ENCODE measurements around the gene VWA8. TPM values are rescaled to one million over a fixed set of nuclear protein-coding genes. Genes with fewer than 3 reads are reported as not detected.
A peak's percentile ranks its signal among the peaks of the same experiment; 100 is the strongest.

The VWA8 gene
- total and polyA plus RNA-seq, 2 of the 13 experiments (the other 11 are each of a cell fraction or from before 2014, with no cell fraction given), result 9.1 to 17.3 TPM

- TF ChIP-seq E2F2 (CRISPR knock-in tag; IDR thresholded peaks at IDR 0.05; ENCODE audit: borderline replicate concordance) (no peak), ZNF546 (CRISPR knock-in tag; conservative IDR thresholded peaks at IDR 0.05) (no peak), GATAD2A (CRISPR knock-in tag; IDR thresholded peaks at IDR 0.05) (no peak)
Observed at GRCh38 chr13:41552031-41552430, 408.9 kb downstream of the VWA8 start (continued).

GRCh38 chr13:41550276-41550675 is 410.6 kb downstream of the VWA8 start:
- ATAC-seq, result no peak
- TF ChIP-seq AFF4 (CRISPR knock-in tag; IDR thresholded peaks at IDR 0.05), result no peak
- no peak for TF ChIP-seq FUBP1 (CRISPR knock-in tag; IDR thresholded peaks at IDR 0.05; ENCODE audit: borderline replicate concordance)
- no peak for TF ChIP-seq THAP8 (CRISPR knock-in tag; IDR thresholded peaks at IDR 0.05; ENCODE audit: borderline replicate concordance)
- no peak for TF ChIP-seq ZNF30 (CRISPR knock-in tag; IDR thresholded peaks at IDR 0.05)
- no peak for TF ChIP-seq ZNF788 (CRISPR knock-in tag; IDR thresholded peaks at IDR 0.05; ENCODE audit: borderline replicate concordance)
- no peak for TF ChIP-seq BHLHE40 (IDR thresholded peaks at IDR 0.05; ENCODE audit: low read length)
- TF ChIP-seq CEBPB (IDR thresholded peaks at IDR 0.05; ENCODE audit: borderline replicate concordance, low read depth, low read length), result 0 out of 2 replicates have a peak, but pooled peaks have one; percentile 8
- TF ChIP-seq DBP (CRISPR knock-in tag; IDR thresholded peaks at IDR 0.05; ENCODE audit: not compliant biosample characterization), result no peak
- intact Hi-C loops (cut with micrococcal nuclease; ENCODE audit: unreplicated experiment) (no loop called here), in situ Hi-C loops (cut with HindIII; ENCODE audit: extremely low pct_ligation_motif_present, low pct_unique_long_range_greater_than_20kb) (no loop called here)
- no peaks in the 10 kb centered on the region for H3K79me2 ChIP-seq (ENCODE audit: insufficient read depth, low read length)
- WGBS (ENCODE audit: low lambda C conversion rate), result 17% methylated on average over 2 of the region's 8 CpGs
- no TSS peak for BruUV-seq (replicated peaks)
- no peaks in the 10 kb centered on the region for H3K36me3 ChIP-seq (replicated peaks in 1 of 2; ENCODE audit: control insufficient read depth in 1 of 2, insufficient read depth in 2 of 2, low read length in 2 of 2)
- H3K27me3 ChIP-seq (ENCODE audit: control insufficient read depth in 1 of 2, insufficient read depth in 2 of 2, low read length in 2 of 2), result peaks cover 0 to 9% of the 10 kb centered on the region in 2 experiments; a peak in 2 of 5 replicates
- H3K9me3 ChIP-seq (ENCODE audit: low read length), result no peaks in the 10 kb centered on the region
- CTCF ChIA-PET (ENCODE audit: low intra/inter-chr PET ratio, low total read pairs), result no interaction called here
- no peak overlapping the region for H3K27ac ChIP-seq (ENCODE audit: extremely low read length, insufficient read depth, low read length)
- no peak overlapping the region for H3K4me3 ChIP-seq (replicated peaks in 1 of 3; ENCODE audit: insufficient read depth in 1 of 3, low read depth in 2 of 3, low read length in 3 of 3)
- POLR2A ChIA-PET, result no interaction called here
- no peak for FAIRE-seq
- no peak overlapping the region for H2AFZ ChIP-seq (ENCODE audit: low read length)
- H3K4me2 ChIP-seq (ENCODE audit: low read depth, low read length), result no peak overlapping the region
- DNase-seq (ENCODE audit: low spot score), result no peak
- H3K9ac ChIP-seq (ENCODE audit: insufficient read depth, low read depth, low read length), result no peak overlapping the region
- H4K20me1 ChIP-seq (ENCODE audit: insufficient read depth, low read length), result no peaks in the 10 kb centered on the region
- peaks cover 39% of the 10 kb centered on the region for H3K4me1 ChIP-seq (ENCODE audit: insufficient read depth, low read length)
